Stimulated activated memory B cell treated with anti-CD40 and anti-IgM and Interleukin-4, amounts not matched to agents 10 μg/mL and 1 μg/mL and 100 μg/mL, for 72 hours (primary cell): Measurements from ENCODE around the gene JARID2.

Experiments
- ATAC-seq: fragments of 150-1000 bp; cut with Tn5 transposase; 2 replicates; pipeline ENCODE4 v1.10.0; 2021
- H3K27ac Mint-ChIP-seq: one replicate; pipeline ENCODE4 v1.8.0; 2022; ENCODE audit warnings: mild to moderate bottlenecking, mixed read lengths
- H3K27me3 Mint-ChIP-seq: one replicate; pipeline ENCODE4 v1.8.0; 2022; ENCODE audit warnings: mixed read lengths
- H3K36me3 Mint-ChIP-seq: one replicate; pipeline ENCODE4 v1.8.0; 2022; ENCODE audit warnings: mixed read lengths
- H3K4me1 Mint-ChIP-seq: one replicate; pipeline ENCODE4 v1.8.0; 2022; ENCODE audit warnings: mixed read lengths
- H3K4me3 Mint-ChIP-seq: one replicate; pipeline ENCODE4 v1.8.0; 2022; ENCODE audit warnings: mild to moderate bottlenecking, moderate library complexity, mixed read lengths
- H3K9me3 Mint-ChIP-seq: one replicate; pipeline ENCODE4 v1.8.0; 2022; ENCODE audit warnings: mixed read lengths

Gene JARID2

GRCh38 chr6:15254070-15254975, 8.5 kb downstream of the JARID2 start:
- Mint-ChIP-seq H3K4me1 (peaks cover 100% of the 10 kb centered on the region), H3K9me3 (no peaks in the 10 kb centered on the region), H3K27me3 (no peaks in the 10 kb centered on the region), H3K36me3 (peaks cover 12% of the 10 kb centered on the region), H3K27ac (peak overlapping the region; percentile 83), H3K4me3 (peak overlapping the region; percentile 57)
- ATAC-seq: peak; percentile 79

- Mint-ChIP-seq H3K27ac (peak overlapping the region; percentile 83), H3K27me3 (no peaks in the 10 kb centered on the region), H3K9me3 (no peaks in the 10 kb centered on the region), H3K36me3 (peaks cover 12% of the 10 kb centered on the region), H3K4me3 (peak overlapping the region; percentile 18), H3K4me1 (peaks cover 100% of the 10 kb centered on the region)
- ATAC-seq: peak; percentile 65
Measured at GRCh38 chr6:15255481-15255880, 9.6 kb downstream of the JARID2 start.

- Mint-ChIP-seq H3K4me1 (peaks cover 100% of the 10 kb centered on the region), H3K4me3 (no peak overlapping the region), H3K27ac (peak overlapping the region; percentile 83)
Measured at GRCh38 chr6:15255909-15256395, 10.1 kb downstream of the JARID2 start.

DNA sequence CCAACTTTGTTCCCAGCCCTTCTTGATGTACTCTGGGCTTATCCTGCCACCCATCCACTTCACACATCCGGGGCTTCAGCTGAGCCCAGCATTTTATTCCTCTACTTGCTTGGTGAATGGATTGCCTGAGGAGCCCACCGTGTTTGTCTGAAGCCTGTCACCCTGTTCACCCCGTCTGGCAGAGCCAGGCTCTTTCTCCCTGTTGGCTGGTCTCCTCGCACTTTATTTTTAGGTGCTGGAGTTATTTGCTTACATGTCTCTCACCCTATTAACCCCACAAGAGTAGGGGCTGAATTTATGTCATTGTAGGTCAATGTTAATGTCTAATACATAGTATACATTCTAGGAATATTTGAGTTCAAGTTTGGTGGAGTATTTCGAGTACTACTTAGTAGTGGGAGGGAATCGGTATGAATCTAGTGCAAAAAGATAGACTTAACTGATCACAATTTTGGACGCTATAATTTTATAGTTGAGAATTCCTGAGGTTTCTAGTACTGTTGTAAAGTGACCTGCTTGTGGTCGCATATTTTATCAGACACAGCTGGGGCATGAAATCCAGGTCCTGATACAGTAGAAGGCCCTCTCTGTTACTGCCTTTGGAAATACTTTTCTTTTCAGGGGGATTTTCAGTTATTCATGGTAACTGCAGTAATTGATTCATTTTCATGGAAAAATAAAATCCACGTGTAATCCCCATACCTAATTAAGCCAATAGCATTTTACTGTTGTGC, 10.8 kb downstream of the JARID2 start:
- no peaks in the 10 kb centered on the region for H3K27me3 Mint-ChIP-seq
- peaks cover 8% of the 10 kb centered on the region for H3K36me3 Mint-ChIP-seq
- H3K27ac Mint-ChIP-seq: peak overlapping the region; percentile 83
- ATAC-seq: no peak
- H3K9me3 Mint-ChIP-seq: no peaks in the 10 kb centered on the region
- H3K4me3 Mint-ChIP-seq: no peak overlapping the region
- peaks cover 99% of the 10 kb centered on the region for H3K4me1 Mint-ChIP-seq

More at GRCh38 chr6:15255909-15256395, 10.1 kb downstream of the JARID2 start:
- no peaks in the 10 kb centered on the region for H3K9me3 Mint-ChIP-seq
- H3K27me3 Mint-ChIP-seq: no peaks in the 10 kb centered on the region
- ATAC-seq: no peak
- peaks cover 12% of the 10 kb centered on the region for H3K36me3 Mint-ChIP-seq

DNA sequence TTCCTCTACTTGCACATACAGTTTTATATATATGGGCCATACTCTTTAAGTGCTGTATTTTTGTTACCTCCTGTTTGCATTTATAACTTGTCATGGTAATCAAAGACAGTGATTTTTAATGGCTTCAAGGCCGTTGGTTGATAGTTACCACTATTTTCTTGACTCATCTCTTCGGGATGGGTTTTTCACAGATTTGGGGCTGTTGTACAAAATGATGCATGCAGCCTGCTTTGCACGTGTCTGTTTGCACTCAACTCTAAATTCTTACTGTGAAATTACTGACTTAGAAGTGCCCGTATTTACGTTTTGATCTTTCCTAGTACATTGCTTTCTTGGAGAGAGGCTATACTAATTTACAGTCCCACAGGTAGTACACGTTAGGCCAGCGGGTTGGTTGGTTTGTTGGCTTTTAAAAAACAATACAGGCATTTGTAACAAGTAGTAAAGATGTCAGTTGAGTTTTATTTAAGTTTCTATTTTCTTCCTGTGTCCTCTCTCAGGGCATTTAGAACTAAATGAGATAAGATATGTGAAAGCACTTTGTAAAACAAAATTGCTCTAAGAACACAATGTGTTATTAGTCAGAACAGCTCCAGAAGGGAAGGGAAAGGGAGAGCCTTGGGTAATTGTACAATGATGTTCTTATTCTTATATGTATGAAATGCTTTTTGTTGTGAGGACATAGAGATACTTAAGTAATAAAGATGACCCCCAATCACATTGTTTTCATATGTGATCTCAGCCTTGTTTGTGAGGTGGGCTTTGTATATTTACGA, 11.7 kb downstream of the JARID2 start:
- Mint-ChIP-seq H3K4me3 (no peak overlapping the region), H3K36me3 (peaks cover 14% of the 10 kb centered on the region), H3K4me1 (peaks cover 95% of the 10 kb centered on the region), H3K27ac (peak overlapping the region; percentile 69), H3K27me3 (no peaks in the 10 kb centered on the region), H3K9me3 (no peaks in the 10 kb centered on the region)
- no peak for ATAC-seq

DNA sequence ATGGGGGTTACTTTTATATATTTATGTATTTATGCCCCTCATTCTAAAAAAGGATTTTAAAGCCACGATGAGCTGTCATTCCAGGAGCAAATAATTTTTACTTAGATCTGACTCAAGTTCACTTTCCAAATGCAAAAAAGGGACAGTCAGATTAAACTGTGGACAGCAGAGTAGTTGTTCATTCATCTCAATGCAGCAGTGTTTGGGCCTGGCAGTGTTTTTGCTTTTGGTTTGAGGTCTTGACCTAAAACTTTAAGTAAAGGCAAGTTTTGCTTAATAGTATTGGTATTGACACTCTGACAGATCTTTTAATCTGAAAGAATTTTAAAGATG, 13.9 kb downstream of the JARID2 start:
- H3K4me3 Mint-ChIP-seq: no peak overlapping the region
- peak overlapping the region; percentile 75 for H3K27ac Mint-ChIP-seq
- H3K9me3 Mint-ChIP-seq: no peaks in the 10 kb centered on the region
- peaks cover 14% of the 10 kb centered on the region for H3K36me3 Mint-ChIP-seq
- no peak for ATAC-seq
- H3K27me3 Mint-ChIP-seq: no peaks in the 10 kb centered on the region
- peaks cover 94% of the 10 kb centered on the region for H3K4me1 Mint-ChIP-seq

GRCh38 chr6:15260099-15260821, 14.4 kb downstream of the JARID2 start:
- Mint-ChIP-seq H3K4me1 (peaks cover 94% of the 10 kb centered on the region), H3K27me3 (no peaks in the 10 kb centered on the region), H3K36me3 (peaks cover 14% of the 10 kb centered on the region), H3K4me3 (no peak overlapping the region), H3K9me3 (no peaks in the 10 kb centered on the region), H3K27ac (peak overlapping the region; percentile 75)
- no peak for ATAC-seq

GRCh38 chr6:15263780-15264374, 18.0 kb downstream of the JARID2 start:
- Mint-ChIP-seq H3K4me3 (no peak overlapping the region), H3K27me3 (no peaks in the 10 kb centered on the region), H3K36me3 (peaks cover 5% of the 10 kb centered on the region), H3K27ac (no peak overlapping the region), H3K9me3 (no peaks in the 10 kb centered on the region), H3K4me1 (peaks cover 94% of the 10 kb centered on the region)
- no peak for ATAC-seq

GRCh38 chr6:15264412-15264811, 18.5 kb downstream of the JARID2 start:
- peaks cover 94% of the 10 kb centered on the region for H3K4me1 Mint-ChIP-seq
- H3K36me3 Mint-ChIP-seq: peaks cover 5% of the 10 kb centered on the region
- H3K9me3 Mint-ChIP-seq: no peaks in the 10 kb centered on the region
- ATAC-seq: no peak
- H3K4me3 Mint-ChIP-seq: no peak overlapping the region
- H3K27me3 Mint-ChIP-seq: no peaks in the 10 kb centered on the region
- H3K27ac Mint-ChIP-seq: no peak overlapping the region

DNA sequence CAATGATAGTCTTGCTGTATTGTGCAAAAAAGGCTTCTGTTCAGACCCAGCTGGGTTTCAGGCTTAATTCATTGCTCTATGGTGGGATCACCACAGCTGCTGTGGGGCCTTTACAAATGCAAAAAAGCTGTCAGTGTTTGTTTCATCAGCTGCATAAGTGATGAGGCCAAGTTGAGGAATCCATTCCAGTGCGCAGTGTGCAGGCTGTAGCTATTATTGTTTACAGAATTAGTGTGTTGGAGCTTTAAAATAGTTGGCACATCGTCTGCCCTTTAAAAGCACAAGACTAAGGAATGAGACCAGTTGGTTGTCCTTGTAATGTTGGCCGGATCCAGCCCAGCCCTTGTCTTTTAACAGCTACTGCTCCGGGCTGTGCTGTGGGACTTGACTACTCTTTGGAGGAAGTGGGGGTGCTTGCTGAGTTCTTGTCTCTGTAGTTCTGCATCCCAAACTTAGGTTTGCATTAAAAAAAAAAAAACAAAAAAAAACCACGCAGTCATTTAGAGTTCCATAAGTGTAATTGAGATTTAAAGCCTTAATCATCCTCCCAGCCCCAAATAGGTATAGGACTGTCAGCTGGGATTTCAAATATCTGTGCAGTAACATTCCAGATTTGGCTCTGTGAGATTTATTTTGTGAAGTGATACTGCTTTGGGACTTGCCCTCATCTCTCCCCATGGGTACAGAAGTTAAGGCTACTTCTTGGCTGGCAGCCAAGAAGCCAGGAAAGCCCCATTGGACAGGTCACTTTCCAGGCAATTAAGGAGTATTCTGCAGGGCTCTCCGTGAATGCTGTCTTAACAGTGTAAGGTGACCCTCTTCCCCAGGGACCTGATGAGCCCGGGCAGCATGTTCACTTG, 19.3 kb downstream of the JARID2 start:
- Mint-ChIP-seq H3K27me3 (no peaks in the 10 kb centered on the region), H3K27ac (peak overlapping the region; percentile 48), H3K9me3 (no peaks in the 10 kb centered on the region), H3K36me3 (peaks cover 5% of the 10 kb centered on the region), H3K4me1 (peaks cover 94% of the 10 kb centered on the region), H3K4me3 (no peak overlapping the region)
- peak; percentile 34 for ATAC-seq

DNA sequence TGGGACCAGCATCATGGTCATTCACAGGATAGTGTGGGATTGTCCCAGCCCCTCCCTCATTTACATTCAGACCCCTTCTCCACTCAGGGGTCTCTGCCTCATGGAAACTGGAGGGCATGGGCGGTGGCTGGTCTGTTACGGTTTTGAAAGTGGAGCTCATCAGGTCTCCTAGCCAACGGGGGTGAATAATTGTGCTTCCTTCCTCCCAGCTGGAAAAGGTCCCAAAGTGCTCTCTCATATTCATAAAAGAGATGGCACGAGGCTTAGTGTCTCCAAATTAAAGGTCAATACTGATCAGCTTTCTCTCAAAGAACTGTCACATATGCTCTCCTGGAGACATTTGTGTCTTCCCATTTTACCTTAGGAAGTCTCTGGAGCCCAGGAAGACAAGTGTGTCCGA, 19.9 kb downstream of the JARID2 start:
- H3K9me3 Mint-ChIP-seq: no peaks in the 10 kb centered on the region
- H3K4me1 Mint-ChIP-seq: peaks cover 92% of the 10 kb centered on the region
- no peak overlapping the region for H3K4me3 Mint-ChIP-seq
- H3K27ac Mint-ChIP-seq: peak overlapping the region; percentile 48
- no peak for ATAC-seq
- H3K36me3 Mint-ChIP-seq: peaks cover 5% of the 10 kb centered on the region
- no peaks in the 10 kb centered on the region for H3K27me3 Mint-ChIP-seq

DNA sequence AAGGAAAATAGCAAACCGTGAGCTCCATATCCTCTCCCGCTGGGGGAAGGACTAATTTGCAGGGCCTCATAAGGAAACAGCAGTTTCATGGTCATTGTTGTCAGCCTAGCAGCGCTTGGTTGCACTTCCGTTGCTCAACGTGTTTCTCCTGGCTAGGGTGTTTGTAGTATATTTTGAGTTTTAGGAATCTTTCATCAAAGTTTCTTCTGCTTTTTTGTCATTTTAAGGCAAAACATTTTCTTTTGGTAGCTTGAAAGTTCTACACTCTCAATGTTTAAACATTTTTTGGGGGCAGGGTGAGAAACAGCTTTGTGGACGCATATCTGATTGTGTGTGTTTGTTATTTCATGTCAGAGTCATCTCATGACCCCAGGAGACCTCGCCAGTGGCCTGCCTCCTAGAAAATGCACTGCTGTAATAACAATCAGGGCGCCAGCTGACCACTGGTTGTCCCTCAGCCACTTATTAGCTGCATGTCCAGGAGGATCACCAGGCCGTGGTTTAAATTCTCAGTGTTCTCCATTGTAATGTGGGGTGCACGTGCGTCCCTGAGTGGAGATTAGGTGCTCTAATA, 20.6 kb downstream of the JARID2 start:
- no peak overlapping the region for H3K4me3 Mint-ChIP-seq
- H3K4me1 Mint-ChIP-seq: peaks cover 92% of the 10 kb centered on the region
- no peaks in the 10 kb centered on the region for H3K9me3 Mint-ChIP-seq
- ATAC-seq: no peak
- H3K27me3 Mint-ChIP-seq: no peaks in the 10 kb centered on the region
- H3K36me3 Mint-ChIP-seq: peaks cover 5% of the 10 kb centered on the region
- peak overlapping the region; percentile 48 for H3K27ac Mint-ChIP-seq

GRCh38 chr6:15267221-15267620, 21.4 kb downstream of the JARID2 start:
- Mint-ChIP-seq H3K9me3 (no peaks in the 10 kb centered on the region), H3K4me1 (peaks cover 94% of the 10 kb centered on the region), H3K36me3 (peaks cover 2% of the 10 kb centered on the region), H3K27me3 (no peaks in the 10 kb centered on the region), H3K4me3 (no peak overlapping the region), H3K27ac (no peak overlapping the region)
- no peak for ATAC-seq
